ENCODE data around the gene TDRKH. TPM values are rescaled to one million over a fixed set of nuclear protein-coding genes. Genes with fewer than 3 reads are reported as not detected.

TDRKH gene
- total and polyA plus RNA-seq, 7 donors = 2.4 to 12.1 (median 4.3) TPM

- no peak for DNase-seq
- H3K4me1 ChIP-seq = no peaks in the 10 kb centered on the region
- TF ChIP-seq CTCF (IDR thresholded peaks at IDR 0.05) = no peak
- no peak for ATAC-seq
- H3K36me3 ChIP-seq (ENCODE audit: insufficient read depth in 1 of 2, low read depth in 1 of 2) = peaks cover 7 to 53% of the 10 kb centered on the region in 2 donors
- no peaks in the 10 kb centered on the region for H3K9me3 ChIP-seq
- H3K27me3 ChIP-seq (ENCODE audit: insufficient read depth in 3 of 3, low read length in 2 of 3) = no peaks in the 10 kb centered on the region
- no peak overlapping the region for H3K4me3 ChIP-seq
- no peak overlapping the region for H3K27ac ChIP-seq
- intact Hi-C loops (cut with DNase I) = no loop called here
- WGBS, 3 donors = 65 to 69% (median 67%) methylated on average over 1 of the region's 1 CpG
Measured at GRCh38 chr1:151756291-151756690, 34.0 kb downstream of the TDRKH start.

- no peak for TF ChIP-seq CTCF (IDR thresholded peaks at IDR 0.05)
- Histone ChIP-seq H3K4me3 (no peak overlapping the region), H3K27ac (no peak overlapping the region), H3K36me3 (ENCODE audit: insufficient read depth in 1 of 2, low read depth in 1 of 2) (no peaks in the 10 kb centered on the region), H3K27me3 (ENCODE audit: insufficient read depth in 3 of 3, low read length in 2 of 3) (no peaks in the 10 kb centered on the region), H3K9me3 (no peaks in the 10 kb centered on the region), H3K4me1 (peaks cover 5% of the 10 kb centered on the region)
- 85 to 96% (median 85%) methylated on average over 4 of the region's 4 CpGs for WGBS, 3 donors
- no peak for DNase-seq
- intact Hi-C loops (cut with DNase I) = no loop called here
- no peak for ATAC-seq
Measured at GRCh38 chr1:151741516-151741915, 48.8 kb downstream of the TDRKH start.

- H3K27me3 ChIP-seq (ENCODE audit: insufficient read depth in 3 of 3, low read length in 2 of 3) = no peaks in the 10 kb centered on the region
- H3K4me3 ChIP-seq = no peak overlapping the region
- no peaks in the 10 kb centered on the region for H3K36me3 ChIP-seq (ENCODE audit: insufficient read depth in 1 of 2, low read depth in 1 of 2)
- peak in 2 of 4 donors; percentile 23 to 69 for ATAC-seq
- H3K9me3 ChIP-seq = no peaks in the 10 kb centered on the region
- intact Hi-C loops (cut with DNase I) = loop anchor here (5.0 to 10.0 kb wide), 2 partner anchors 95 to 147 kb away; partner anchors contain the start of genes C2CD4D (in 1 of the 2) and RORC (in 1 of the 2)
- WGBS, 3 donors = 20 to 53% (median 30%) methylated on average over 3 of the region's 3 CpGs
- peaks cover 5% of the 10 kb centered on the region for H3K4me1 ChIP-seq
- H3K27ac ChIP-seq = no peak overlapping the region
- no peak for TF ChIP-seq CTCF (IDR thresholded peaks at IDR 0.05)
- no peak for DNase-seq
Measured at GRCh38 chr1:151739590-151740355, 50.5 kb downstream of the TDRKH start.

- H3K4me3 ChIP-seq = no peak overlapping the region
- intact Hi-C loops (cut with DNase I) = loop anchor here (5.0 to 10.0 kb wide), 2 partner anchors 97 to 145 kb away; partner anchors contain the start of genes C2CD4D (in 1 of the 2) and RORC (in 1 of the 2)
Measured at GRCh38 chr1:151737479-151737878, 52.8 kb downstream of the TDRKH start.

More at GRCh38 chr1:151737479-151737878, 52.8 kb downstream of the TDRKH start:
- no peaks in the 10 kb centered on the region for H3K36me3 ChIP-seq (ENCODE audit: insufficient read depth in 1 of 2, low read depth in 1 of 2)
- H3K4me1 ChIP-seq = peaks cover 5% of the 10 kb centered on the region
- ATAC-seq (no peak), DNase-seq (no peak)
- no peaks in the 10 kb centered on the region for H3K9me3 ChIP-seq
- H3K27ac ChIP-seq = no peak overlapping the region
- H3K27me3 ChIP-seq (ENCODE audit: insufficient read depth in 3 of 3, low read length in 2 of 3) = no peaks in the 10 kb centered on the region
- no peak for TF ChIP-seq CTCF (IDR thresholded peaks at IDR 0.05)
